IMR-90 (cell line): ENCODE results near the gene GATAD2A.

ENCODE experiments used
- MAFK ChIP-seq: IDR thresholded peaks from 2 replicates; pipeline ENCODE4 v1.6.1; 2012; ENCODE audit warnings: low read depth, low read length, improper control_type of control experiment
- MXI1 ChIP-seq: IDR thresholded peaks from 2 replicates; pipeline ENCODE4 v1.6.1; 2012; ENCODE audit warnings: low read depth, mild to moderate bottlenecking, low read length, moderate library complexity, borderline replicate concordance
- POLR2A ChIP-seq: IDR thresholded peaks from 2 replicates; pipeline ENCODE4 v1.6.1; 2012; ENCODE audit warnings: mild to moderate bottlenecking, low read depth, low read length
- RAD21 ChIP-seq: IDR thresholded peaks from 2 replicates; pipeline ENCODE4 v1.6.1; 2012; ENCODE audit warnings: low read length, improper control_type of control experiment
- RFX5 ChIP-seq: IDR thresholded peaks from 2 replicates; pipeline ENCODE4 v1.8.0; 2012; ENCODE audit warnings: low read depth, mild to moderate bottlenecking, low read length, moderate library complexity
- SMC3 ChIP-seq: fragments of 150-350 bp; IDR thresholded peaks from 2 replicates; pipeline ENCODE4 v1.6.1; 2016; ENCODE audit warnings: low read depth, mild to moderate bottlenecking, antibody characterized with exemption, low read length, moderate library complexity
- TF ChIP-seq, protein P1 (sequence below): conservative IDR thresholded peaks from 2 replicates; pipeline ENCODE4 v1.5.1; 2012; ENCODE audit warnings: mild to moderate bottlenecking, low read depth, low read length, improper control_type of control experiment

DNA sequence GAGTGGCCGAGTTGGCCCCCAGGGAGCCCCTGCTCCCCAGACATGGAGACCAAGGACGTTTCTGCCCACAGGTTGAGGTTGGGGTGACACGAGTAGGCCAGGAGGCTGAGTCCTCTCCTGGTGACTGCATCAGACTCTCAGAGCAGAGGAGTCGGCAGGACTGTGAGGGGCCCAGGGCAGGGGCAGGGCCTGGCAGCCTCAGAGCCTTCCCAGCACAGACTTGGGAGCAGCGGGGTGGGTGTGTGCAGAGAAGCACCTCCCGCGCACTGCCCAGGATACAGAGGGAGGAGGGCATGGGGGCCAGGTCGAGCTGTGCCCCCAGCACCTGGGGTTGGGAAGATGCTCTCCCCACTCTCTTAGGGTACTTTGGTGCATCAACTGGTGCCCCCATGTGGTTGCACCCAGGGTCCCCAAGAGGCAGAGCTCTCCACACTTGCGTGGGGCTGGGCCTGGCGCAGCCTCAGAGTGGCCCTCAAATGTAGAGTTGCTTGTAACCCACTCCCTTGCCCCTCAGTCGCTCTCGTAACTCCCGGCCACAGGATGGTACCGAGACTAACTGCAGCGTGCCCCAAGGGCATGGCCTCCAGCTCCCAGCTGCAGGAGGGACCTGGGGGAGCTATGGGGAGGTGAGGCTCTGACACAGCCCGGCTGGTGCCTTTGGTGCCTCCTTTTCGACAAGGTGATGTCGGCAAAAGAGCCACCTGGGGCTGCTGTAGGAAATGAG, 94.0 kb downstream of the GATAD2A start:
- TF ChIP-seq, protein P1, sequence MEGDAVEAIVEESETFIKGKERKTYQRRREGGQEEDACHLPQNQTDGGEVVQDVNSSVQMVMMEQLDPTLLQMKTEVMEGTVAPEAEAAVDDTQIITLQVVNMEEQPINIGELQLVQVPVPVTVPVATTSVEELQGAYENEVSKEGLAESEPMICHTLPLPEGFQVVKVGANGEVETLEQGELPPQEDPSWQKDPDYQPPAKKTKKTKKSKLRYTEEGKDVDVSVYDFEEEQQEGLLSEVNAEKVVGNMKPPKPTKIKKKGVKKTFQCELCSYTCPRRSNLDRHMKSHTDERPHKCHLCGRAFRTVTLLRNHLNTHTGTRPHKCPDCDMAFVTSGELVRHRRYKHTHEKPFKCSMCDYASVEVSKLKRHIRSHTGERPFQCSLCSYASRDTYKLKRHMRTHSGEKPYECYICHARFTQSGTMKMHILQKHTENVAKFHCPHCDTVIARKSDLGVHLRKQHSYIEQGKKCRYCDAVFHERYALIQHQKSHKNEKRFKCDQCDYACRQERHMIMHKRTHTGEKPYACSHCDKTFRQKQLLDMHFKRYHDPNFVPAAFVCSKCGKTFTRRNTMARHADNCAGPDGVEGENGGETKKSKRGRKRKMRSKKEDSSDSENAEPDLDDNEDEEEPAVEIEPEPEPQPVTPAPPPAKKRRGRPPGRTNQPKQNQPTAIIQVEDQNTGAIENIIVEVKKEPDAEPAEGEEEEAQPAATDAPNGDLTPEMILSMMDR = no peak
- TF ChIP-seq MAFK (no peak), RFX5 (no peak), MXI1 (no peak), POLR2A (no peak), RAD21 (no peak), SMC3 (no peak)
